HUES64 (cell line): Measurements from ENCODE around the gene LYRM4.

Source experiments
- H3K27ac ChIP-seq: 2 replicates; pipeline ENCODE4 v1.7.0; 2013; ENCODE audit warnings: low read depth, low read length, inconsistent platforms
- H3K27me3 ChIP-seq: 2 replicates; pipeline ENCODE4 v1.6.1; 2013; ENCODE audit warnings: mild to moderate bottlenecking, low read length; ENCODE audit not compliant: insufficient read depth
- H3K36me3 ChIP-seq: 2 replicates; pipeline ENCODE4 v1.6.1; 2013; ENCODE audit warnings: mild to moderate bottlenecking, low read length; ENCODE audit not compliant: insufficient read depth
- H3K4me1 ChIP-seq: 2 replicates; pipeline ENCODE4 v1.6.1; 2013; ENCODE audit warnings: mild to moderate bottlenecking, low read length, moderate library complexity; ENCODE audit not compliant: insufficient read depth
- H3K4me3 ChIP-seq: 2 replicates; pipeline ENCODE4 v1.5.1; 2013; ENCODE audit warnings: mild to moderate bottlenecking, low read length, moderate library complexity
- H3K9ac ChIP-seq: 2 replicates; pipeline ENCODE4 v1.6.1; 2013; ENCODE audit warnings: mild to moderate bottlenecking, low read depth, low read length
- H3K9me3 ChIP-seq: 2 replicates; pipeline ENCODE4 v1.6.1; 2013; ENCODE audit warnings: low read depth, low read length; ENCODE audit not compliant: insufficient read depth
- WGBS: fragments of 150-250, 120-280 bp; methylation state at CpG from one replicate; pipeline ENCODE4 v1.1.7; 2013; ENCODE audit warnings: missing lambda C conversion rate; 5-methylcytosine and 5-hydroxymethylcytosine counted together

Gene LYRM4

GRCh38 chr6:5241252-5241651, 19.5 kb downstream of the LYRM4 start:
- Histone ChIP-seq H3K9me3 (no peaks in the 10 kb centered on the region), H3K27me3 (no peaks in the 10 kb centered on the region)

GRCh38 chr6:5238336-5238735, 22.4 kb downstream of the LYRM4 start:
- H3K27ac ChIP-seq, result no peak overlapping the region
- H3K9ac ChIP-seq, result no peak overlapping the region
- H3K9me3 ChIP-seq, result no peaks in the 10 kb centered on the region
- H3K4me3 ChIP-seq, result no peak overlapping the region
- H3K36me3 ChIP-seq, result peaks cover 11% of the 10 kb centered on the region
- no CpG with 5 or more reads among the region's 1 CpG for WGBS
- H3K4me1 ChIP-seq, result peaks cover 16% of the 10 kb centered on the region
- H3K27me3 ChIP-seq, result no peaks in the 10 kb centered on the region

More at GRCh38 chr6:5241252-5241651, 19.5 kb downstream of the LYRM4 start:
- Histone ChIP-seq H3K4me1 (peaks cover 16% of the 10 kb centered on the region), H3K4me3 (no peak overlapping the region), H3K9ac (no peak overlapping the region), H3K36me3 (peaks cover 4% of the 10 kb centered on the region; the same call in 1 of the 2 replicates), H3K27ac (no peak overlapping the region)
- WGBS, result 38% methylated on average over 1 of the region's 2 CpGs

GRCh38 chr6:5237805-5238204, 22.9 kb downstream of the LYRM4 start:
- H3K9me3 ChIP-seq, result no peaks in the 10 kb centered on the region
- peaks cover 9% of the 10 kb centered on the region for H3K36me3 ChIP-seq
- no peak overlapping the region for H3K27ac ChIP-seq
- peaks cover 20% of the 10 kb centered on the region for H3K4me1 ChIP-seq
- 92% methylated on average over 3 of the region's 4 CpGs for WGBS
- H3K27me3 ChIP-seq, result no peaks in the 10 kb centered on the region
- no peak overlapping the region for H3K4me3 ChIP-seq
- H3K9ac ChIP-seq, result no peak overlapping the region

- no peak overlapping the region for H3K9ac ChIP-seq
- H3K9me3 ChIP-seq, result no peaks in the 10 kb centered on the region
- H3K4me1 ChIP-seq, result peaks cover 21% of the 10 kb centered on the region
- H3K4me3 ChIP-seq, result no peak overlapping the region
- no peaks in the 10 kb centered on the region for H3K27me3 ChIP-seq
- H3K36me3 ChIP-seq, result peaks cover 9% of the 10 kb centered on the region
- WGBS, result no CpG with 5 or more reads among the region's 2 CpGs
- no peak overlapping the region for H3K27ac ChIP-seq
Measured at GRCh38 chr6:5235830-5236229, 24.9 kb downstream of the LYRM4 start.

GRCh38 chr6:5234874-5235273, 25.9 kb downstream of the LYRM4 start:
- peaks cover 9% of the 10 kb centered on the region for H3K36me3 ChIP-seq

GRCh38 chr6:5231289-5231688, 29.5 kb downstream of the LYRM4 start:
- Histone ChIP-seq H3K4me3 (no peak overlapping the region), H3K36me3 (peaks cover 9% of the 10 kb centered on the region), H3K4me1 (peaks cover 16% of the 10 kb centered on the region), H3K27ac (no peak overlapping the region), H3K9me3 (no peaks in the 10 kb centered on the region), H3K27me3 (no peaks in the 10 kb centered on the region), H3K9ac (no peak overlapping the region)
- WGBS, result 67% methylated on average over 2 of the region's 2 CpGs

More at GRCh38 chr6:5234874-5235273, 25.9 kb downstream of the LYRM4 start:
- H3K27me3 ChIP-seq, result no peaks in the 10 kb centered on the region
- peaks cover 16% of the 10 kb centered on the region for H3K4me1 ChIP-seq
- no peak overlapping the region for H3K9ac ChIP-seq
- H3K4me3 ChIP-seq, result no peak overlapping the region
- H3K27ac ChIP-seq, result no peak overlapping the region
- no peaks in the 10 kb centered on the region for H3K9me3 ChIP-seq
- 94% methylated on average over 6 of the region's 6 CpGs for WGBS

GRCh38 chr6:5230081-5230480, 30.7 kb downstream of the LYRM4 start:
- H3K27me3 ChIP-seq, result no peaks in the 10 kb centered on the region
- no peak overlapping the region for H3K9ac ChIP-seq
- no peak overlapping the region for H3K4me3 ChIP-seq
- 94% methylated on average over 4 of the region's 4 CpGs for WGBS
- peaks cover 16% of the 10 kb centered on the region for H3K4me1 ChIP-seq
- H3K27ac ChIP-seq, result no peak overlapping the region
- H3K9me3 ChIP-seq, result no peaks in the 10 kb centered on the region
- no peaks in the 10 kb centered on the region for H3K36me3 ChIP-seq

- no peaks in the 10 kb centered on the region for H3K36me3 ChIP-seq
- H3K27ac ChIP-seq, result no peak overlapping the region
- 93% methylated on average over 3 of the region's 3 CpGs for WGBS
- H3K9me3 ChIP-seq, result no peaks in the 10 kb centered on the region
- H3K4me1 ChIP-seq, result peaks cover 16% of the 10 kb centered on the region
- no peak overlapping the region for H3K4me3 ChIP-seq
- H3K27me3 ChIP-seq, result no peaks in the 10 kb centered on the region
- no peak overlapping the region for H3K9ac ChIP-seq
Measured at GRCh38 chr6:5229356-5229755, 31.4 kb downstream of the LYRM4 start.

- no peak overlapping the region for H3K9ac ChIP-seq
- no peak overlapping the region for H3K4me3 ChIP-seq
- no peak overlapping the region for H3K27ac ChIP-seq
- no peaks in the 10 kb centered on the region for H3K27me3 ChIP-seq
- H3K9me3 ChIP-seq, result no peaks in the 10 kb centered on the region
- H3K36me3 ChIP-seq, result peaks cover 8% of the 10 kb centered on the region; the same call in 1 of the 2 replicates
- 96% methylated on average over 6 of the region's 6 CpGs for WGBS
- peaks cover 6% of the 10 kb centered on the region for H3K4me1 ChIP-seq
Measured at GRCh38 chr6:5223309-5223708, 37.4 kb downstream of the LYRM4 start.

GRCh38 chr6:5220443-5220842, 40.3 kb downstream of the LYRM4 start:
- Histone ChIP-seq H3K4me1 (peaks cover 8% of the 10 kb centered on the region), H3K36me3 (peaks cover 17% of the 10 kb centered on the region), H3K9ac (no peak overlapping the region), H3K4me3 (no peak overlapping the region), H3K9me3 (no peaks in the 10 kb centered on the region), H3K27ac (no peak overlapping the region), H3K27me3 (no peaks in the 10 kb centered on the region)
- 95% methylated on average over 1 of the region's 1 CpG for WGBS

- no peak overlapping the region for H3K4me3 ChIP-seq
- WGBS, result 94% methylated on average over 5 of the region's 5 CpGs
Measured at GRCh38 chr6:5219011-5219691, 41.6 kb downstream of the LYRM4 start.

GRCh38 chr6:5217356-5217755, 43.4 kb downstream of the LYRM4 start:
- 83% methylated on average over 2 of the region's 2 CpGs for WGBS
- Histone ChIP-seq H3K27ac (no peak overlapping the region), H3K27me3 (no peaks in the 10 kb centered on the region), H3K4me3 (no peak overlapping the region), H3K4me1 (peaks cover 8% of the 10 kb centered on the region), H3K36me3 (peaks cover 34% of the 10 kb centered on the region), H3K9me3 (no peaks in the 10 kb centered on the region), H3K9ac (no peak overlapping the region)

More at GRCh38 chr6:5219011-5219691, 41.6 kb downstream of the LYRM4 start:
- Histone ChIP-seq H3K27ac (no peak overlapping the region), H3K4me1 (peaks cover 8% of the 10 kb centered on the region), H3K9ac (no peak overlapping the region), H3K27me3 (no peaks in the 10 kb centered on the region), H3K36me3 (peaks cover 25% of the 10 kb centered on the region), H3K9me3 (no peaks in the 10 kb centered on the region)
